ENCODE measurements around the gene EEF1A2.

DNA sequence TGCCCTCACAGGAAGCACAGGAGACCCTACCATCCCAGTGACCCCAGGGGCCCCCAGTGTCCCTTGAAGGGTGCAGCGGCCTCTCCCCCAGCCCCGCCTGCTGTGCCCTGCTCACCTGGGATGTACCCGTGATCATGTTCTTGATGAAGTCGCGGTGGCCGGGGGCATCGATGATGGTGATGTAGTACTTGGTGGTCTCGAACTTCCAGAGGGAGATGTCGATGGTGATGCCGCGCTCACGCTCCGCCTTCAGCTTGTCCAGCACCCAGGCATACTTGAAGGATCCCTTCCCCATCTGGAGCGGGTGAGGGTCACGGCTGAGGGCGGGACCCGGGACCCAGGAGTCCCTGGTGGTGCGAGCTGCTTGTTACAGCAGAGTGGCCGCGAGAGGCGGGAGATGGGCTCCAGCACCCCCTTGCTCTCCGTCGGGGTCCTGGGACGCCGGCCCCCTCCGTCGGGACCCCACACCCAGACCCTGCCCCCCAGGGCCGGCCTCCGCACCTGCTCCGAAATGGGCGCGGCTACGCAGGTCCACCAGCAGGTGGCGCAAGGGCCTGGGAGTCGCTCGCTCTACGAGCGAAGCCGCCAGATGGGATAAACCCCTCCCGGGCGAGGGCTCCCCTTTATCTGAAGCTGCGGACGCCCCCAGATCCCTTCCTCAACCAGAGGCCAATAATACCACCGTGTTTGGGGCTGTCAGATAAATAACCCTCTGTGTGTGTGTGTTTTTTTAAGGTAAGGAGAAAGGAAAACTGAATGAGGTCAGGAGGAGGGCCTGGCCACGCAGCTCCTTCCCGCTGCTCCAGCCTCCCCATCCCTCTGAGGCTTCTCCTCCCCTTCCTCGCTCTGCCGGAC, 2.9 kb downstream of the EEF1A2 start:
- TF ChIP-seq, protein P1, sequence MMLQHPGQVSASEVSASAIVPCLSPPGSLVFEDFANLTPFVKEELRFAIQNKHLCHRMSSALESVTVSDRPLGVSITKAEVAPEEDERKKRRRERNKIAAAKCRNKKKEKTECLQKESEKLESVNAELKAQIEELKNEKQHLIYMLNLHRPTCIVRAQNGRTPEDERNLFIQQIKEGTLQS (IDR thresholded peaks at IDR 0.05), result no peak
- TF ChIP-seq, protein P2, sequence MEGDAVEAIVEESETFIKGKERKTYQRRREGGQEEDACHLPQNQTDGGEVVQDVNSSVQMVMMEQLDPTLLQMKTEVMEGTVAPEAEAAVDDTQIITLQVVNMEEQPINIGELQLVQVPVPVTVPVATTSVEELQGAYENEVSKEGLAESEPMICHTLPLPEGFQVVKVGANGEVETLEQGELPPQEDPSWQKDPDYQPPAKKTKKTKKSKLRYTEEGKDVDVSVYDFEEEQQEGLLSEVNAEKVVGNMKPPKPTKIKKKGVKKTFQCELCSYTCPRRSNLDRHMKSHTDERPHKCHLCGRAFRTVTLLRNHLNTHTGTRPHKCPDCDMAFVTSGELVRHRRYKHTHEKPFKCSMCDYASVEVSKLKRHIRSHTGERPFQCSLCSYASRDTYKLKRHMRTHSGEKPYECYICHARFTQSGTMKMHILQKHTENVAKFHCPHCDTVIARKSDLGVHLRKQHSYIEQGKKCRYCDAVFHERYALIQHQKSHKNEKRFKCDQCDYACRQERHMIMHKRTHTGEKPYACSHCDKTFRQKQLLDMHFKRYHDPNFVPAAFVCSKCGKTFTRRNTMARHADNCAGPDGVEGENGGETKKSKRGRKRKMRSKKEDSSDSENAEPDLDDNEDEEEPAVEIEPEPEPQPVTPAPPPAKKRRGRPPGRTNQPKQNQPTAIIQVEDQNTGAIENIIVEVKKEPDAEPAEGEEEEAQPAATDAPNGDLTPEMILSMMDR (IDR thresholded peaks at IDR 0.05; ENCODE audit: low read depth, low read length, missing input control), result peak; percentile 72
- TF ChIP-seq SP1 (IDR thresholded peaks at IDR 0.05), result no peak
- TF ChIP-seq RXRA (IDR thresholded peaks at IDR 0.05), result no peak
- TF ChIP-seq, protein P3, sequence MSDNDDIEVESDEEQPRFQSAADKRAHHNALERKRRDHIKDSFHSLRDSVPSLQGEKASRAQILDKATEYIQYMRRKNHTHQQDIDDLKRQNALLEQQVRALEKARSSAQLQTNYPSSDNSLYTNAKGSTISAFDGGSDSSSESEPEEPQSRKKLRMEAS (IDR thresholded peaks at IDR 0.05), result no peak
- no peak for TF ChIP-seq GABPA (IDR thresholded peaks at IDR 0.05 in 1 of 2, conservative IDR thresholded peaks at IDR 0.05 in 1 of 2)
- TF ChIP-seq RAD21 (IDR thresholded peaks at IDR 0.05), result peak; percentile 69 to 77
- no peak for TF ChIP-seq TAF1 (conservative IDR thresholded peaks at IDR 0.05)
- TF ChIP-seq, protein P4, sequence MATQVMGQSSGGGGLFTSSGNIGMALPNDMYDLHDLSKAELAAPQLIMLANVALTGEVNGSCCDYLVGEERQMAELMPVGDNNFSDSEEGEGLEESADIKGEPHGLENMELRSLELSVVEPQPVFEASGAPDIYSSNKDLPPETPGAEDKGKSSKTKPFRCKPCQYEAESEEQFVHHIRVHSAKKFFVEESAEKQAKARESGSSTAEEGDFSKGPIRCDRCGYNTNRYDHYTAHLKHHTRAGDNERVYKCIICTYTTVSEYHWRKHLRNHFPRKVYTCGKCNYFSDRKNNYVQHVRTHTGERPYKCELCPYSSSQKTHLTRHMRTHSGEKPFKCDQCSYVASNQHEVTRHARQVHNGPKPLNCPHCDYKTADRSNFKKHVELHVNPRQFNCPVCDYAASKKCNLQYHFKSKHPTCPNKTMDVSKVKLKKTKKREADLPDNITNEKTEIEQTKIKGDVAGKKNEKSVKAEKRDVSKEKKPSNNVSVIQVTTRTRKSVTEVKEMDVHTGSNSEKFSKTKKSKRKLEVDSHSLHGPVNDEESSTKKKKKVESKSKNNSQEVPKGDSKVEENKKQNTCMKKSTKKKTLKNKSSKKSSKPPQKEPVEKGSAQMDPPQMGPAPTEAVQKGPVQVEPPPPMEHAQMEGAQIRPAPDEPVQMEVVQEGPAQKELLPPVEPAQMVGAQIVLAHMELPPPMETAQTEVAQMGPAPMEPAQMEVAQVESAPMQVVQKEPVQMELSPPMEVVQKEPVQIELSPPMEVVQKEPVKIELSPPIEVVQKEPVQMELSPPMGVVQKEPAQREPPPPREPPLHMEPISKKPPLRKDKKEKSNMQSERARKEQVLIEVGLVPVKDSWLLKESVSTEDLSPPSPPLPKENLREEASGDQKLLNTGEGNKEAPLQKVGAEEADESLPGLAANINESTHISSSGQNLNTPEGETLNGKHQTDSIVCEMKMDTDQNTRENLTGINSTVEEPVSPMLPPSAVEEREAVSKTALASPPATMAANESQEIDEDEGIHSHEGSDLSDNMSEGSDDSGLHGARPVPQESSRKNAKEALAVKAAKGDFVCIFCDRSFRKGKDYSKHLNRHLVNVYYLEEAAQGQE (IDR thresholded peaks at IDR 0.05), result no peak
- no peak for TF ChIP-seq FOXA1 (IDR thresholded peaks at IDR 0.05)
- TF ChIP-seq YY1 (IDR thresholded peaks at IDR 0.05), result no peak
- TF ChIP-seq JUND (IDR thresholded peaks at IDR 0.05), result no peak
